PC-3 (cell line): Measurements from ENCODE around the gene KLHL12. TPM values are rescaled to one million over a fixed set of nuclear protein-coding genes. Genes with fewer than 3 reads are reported as not detected.

ENCODE experiments used
- ATAC-seq: fragments of 200-7000 bp; cut with Tn5 transposase; 2 replicates; pipeline ENCODE4 v1.9.1; 2020; ENCODE audit warnings: mild to moderate bottlenecking, moderate library complexity
- BruUV-seq: library from RNA; stranded (reverse); fragments of 400-500 nt; replicated peaks from 2 replicates; lab custom pipeline; 2021; lab: Mats Ljungman, UMichigan
- CTCF ChIA-PET: fragments of 300-600 bp; sonication (Branson Sonifier 250); formaldehyde crosslinking; loops from one replicate; lab custom pipeline; 2022; ENCODE audit warnings: antibody characterized with exemption; lab: Charles Lee
- POLR2A ChIA-PET: fragments of 300-600 bp; sonication (Branson Sonifier 250); formaldehyde crosslinking; loops from one replicate; lab custom pipeline; 2022; ENCODE audit warnings: antibody characterized with exemption; ENCODE audit not compliant: unreplicated experiment; lab: Charles Lee
- DNase-seq: peaks from one replicate; pipeline ENCODE4 v3.0.0-alpha.2; 2015
- H2AFZ ChIP-seq: fragments of 300-600 bp; sonication (generic); 2 replicates; pipeline ENCODE4 v1.6.0; 2016; ENCODE audit warnings: antibody characterized with exemption, low read length
- H3F3A ChIP-seq: fragments of 300-600 bp; sonication (generic); one replicate; pipeline ENCODE4 v1.6.0; 2017; ENCODE audit warnings: antibody characterized with exemption, low read length, control low read depth, mild to moderate bottlenecking; ENCODE audit not compliant: unreplicated experiment
- H3K27ac ChIP-seq: fragments of 300-600 bp; sonication (generic); 2 replicates; pipeline ENCODE4 v1.5.1; 2016; ENCODE audit warnings: mild to moderate bottlenecking, low read length
- H3K27me3 ChIP-seq: fragments of 300-600 bp; sonication (generic); 2 replicates; pipeline ENCODE4 v1.6.1; 2016; ENCODE audit warnings: low read length, mixed read lengths
- H3K36me3 ChIP-seq: fragments of 300-600 bp; sonication (generic); 2 replicates; pipeline ENCODE4 v1.6.1; 2016; ENCODE audit warnings: low read depth, mixed run types, low read length, mixed read lengths
- H3K4me1 ChIP-seq: fragments of 300-600 bp; sonication (generic); 2 replicates; pipeline ENCODE4 v1.5.1; 2016; ENCODE audit warnings: low read length; ENCODE audit not compliant: insufficient read depth
- H3K4me2 ChIP-seq: fragments of 300-600 bp; sonication (generic); 2 replicates; pipeline ENCODE4 v1.6.0; 2016; ENCODE audit warnings: low read length
- H3K4me3 ChIP-seq: fragments of 300-600 bp; sonication (generic); 2 replicates; pipeline ENCODE4 v1.5.1; 2016; ENCODE audit warnings: mild to moderate bottlenecking, low read length, mixed read lengths
- H3K79me2 ChIP-seq: fragments of 300-600 bp; sonication (generic); 2 replicates; pipeline ENCODE4 v1.6.1; 2017; ENCODE audit warnings: low read length, mixed read lengths
- H3K9ac ChIP-seq: fragments of 300-600 bp; sonication (generic); 2 replicates; pipeline ENCODE4 v1.6.0; 2016; ENCODE audit warnings: mild to moderate bottlenecking, low read length
- H3K9me2 ChIP-seq: fragments of 300-600 bp; sonication (generic); replicated peaks from 2 replicates; pipeline ENCODE4 v1.6.1; 2016; ENCODE audit warnings: mixed run types, low read length, mixed read lengths
- H3K9me3 ChIP-seq: fragments of 300-600 bp; sonication (generic); 2 replicates; pipeline ENCODE4 v1.6.1; 2016; ENCODE audit warnings: low read length, mixed read lengths
- H4K20me1 ChIP-seq: fragments of 300-600 bp; sonication (generic); 2 replicates; pipeline ENCODE4 v1.6.1; 2016; ENCODE audit warnings: low read length, mixed read lengths
- CTCF ChIP-seq: fragments of 300-600 bp; sonication (generic); conservative IDR thresholded peaks from 2 replicates; pipeline ENCODE4 v1.5.1; 2017; ENCODE audit warnings: antibody characterized with exemption, low read depth, mild to moderate bottlenecking, low read length
- EZH2 ChIP-seq: fragments of 300-600 bp; sonication (generic); IDR thresholded peaks from one replicate; pipeline ENCODE4 v1.6.1; 2017; ENCODE audit warnings: antibody characterized with exemption, mild to moderate bottlenecking, low read length; ENCODE audit not compliant: unreplicated experiment
- EZH2phosphoT487 ChIP-seq: fragments of 300-600 bp; sonication (generic); IDR thresholded peaks from 2 replicates; pipeline ENCODE4 v1.6.1; 2018; ENCODE audit warnings: mild to moderate bottlenecking, antibody characterized with exemption, low read length, borderline replicate concordance
- intact Hi-C: fragments of 100-400 bp; cut with micrococcal nuclease; formaldehyde crosslinking; loops from 2 replicates; pipeline ENCODE4 v1.9.0; 2023
- total RNA-seq: library from RNA; depleted of rRNA; stranded (reverse); fragments of >200 nt; gene quantifications from 2 replicates; pipeline ENCODE4 v1.2.3, GENCODE V29; 2014

The KLHL12 gene
- total RNA-seq, 1 experiment from 2014 or later, result 25.2 TPM

GRCh38 chr1:202956969-202957368 lies 29.9 kb upstream of the KLHL12 start:
- Histone ChIP-seq H3K4me2 (peak overlapping the region; percentile 91), H3K27me3 (no peaks in the 10 kb centered on the region), H3K4me1 (peaks cover 60% of the 10 kb centered on the region), H3K9ac (peak overlapping the region; percentile 94), H4K20me1 (peaks cover 32% of the 10 kb centered on the region), H3K9me2 (no peaks in the 10 kb centered on the region), H3F3A (peaks cover 12% of the 10 kb centered on the region), H2AFZ (no peak overlapping the region), H3K79me2 (peaks cover 61% of the 10 kb centered on the region), H3K4me3 (peak overlapping the region; percentile 96), H3K9me3 (no peaks in the 10 kb centered on the region), H3K27ac (no peak overlapping the region), H3K36me3 (peaks cover under 1% of the 10 kb centered on the region; the same call in 1 of the 2 replicates)
- CTCF ChIA-PET, result no interaction called here
- ATAC-seq, result no peak
- TF ChIP-seq EZH2 (no peak), CTCF (no peak), EZH2phosphoT487 (no peak)
- POLR2A ChIA-PET, result no interaction called here
- intact Hi-C loops, result no loop called here
- TSS peak; percentile 41 for BruUV-seq
- no peak for DNase-seq

- TF ChIP-seq EZH2 (no peak), EZH2phosphoT487 (no peak), CTCF (no peak)
- intact Hi-C loops, result loop anchor here (1.0 kb wide), 1 partner anchor 27 kb away; the partner anchor contains the start of gene KLHL12
These were observed 27.2 kb upstream of the KLHL12 start for GRCh38 chr1:202954057-202954745.

More at GRCh38 chr1:202954057-202954745, 27.2 kb upstream of the KLHL12 start:
- Histone ChIP-seq H3K27ac (peak overlapping the region; percentile 6; the same call in 1 of the 2 replicates), H3K4me3 (no peak overlapping the region), H4K20me1 (peaks cover 36% of the 10 kb centered on the region), H3K9ac (no peak overlapping the region), H3K4me1 (peaks cover 51% of the 10 kb centered on the region), H3K9me3 (no peaks in the 10 kb centered on the region), H3F3A (peaks cover 7% of the 10 kb centered on the region), H3K4me2 (peak overlapping the region; percentile 34), H3K79me2 (peaks cover 75% of the 10 kb centered on the region), H2AFZ (no peak overlapping the region), H3K27me3 (no peaks in the 10 kb centered on the region), H3K9me2 (no peaks in the 10 kb centered on the region), H3K36me3 (peaks cover 9% of the 10 kb centered on the region; the same call in 1 of the 2 replicates)
- ATAC-seq (peak; percentile 2), DNase-seq (peak; percentile 49)
- BruUV-seq, result no TSS peak
- CTCF ChIA-PET, result interaction anchor here (0.6 kb wide), 2 partner anchors 16 to 27 kb away, joined by 3 to 4 read pairs; no protein-coding TSS in a partner anchor
- POLR2A ChIA-PET, result interaction anchor here (0.6 to 0.7 kb wide), 2 partner anchors 64 to 519 kb away, joined by 5 to 6 read pairs; no protein-coding TSS in a partner anchor
